CD4-positive, alpha-beta T cell treated with Interleukin-15 for 1 hour (primary cell): ENCODE data around the gene CNTNAP2.
A peak's percentile ranks its signal among the peaks of the same experiment; 100 is the strongest.
"Not testable (repeated sequence)": the region's sequence is repeated elsewhere in the genome, so short reads cannot be mapped to it uniquely, and the experiment has no call there.

Experiments used
- DNase-seq: peaks from one replicate; pipeline ENCODE4 v3.0.0-alpha.2; 2020

CNTNAP2 gene

DNA sequence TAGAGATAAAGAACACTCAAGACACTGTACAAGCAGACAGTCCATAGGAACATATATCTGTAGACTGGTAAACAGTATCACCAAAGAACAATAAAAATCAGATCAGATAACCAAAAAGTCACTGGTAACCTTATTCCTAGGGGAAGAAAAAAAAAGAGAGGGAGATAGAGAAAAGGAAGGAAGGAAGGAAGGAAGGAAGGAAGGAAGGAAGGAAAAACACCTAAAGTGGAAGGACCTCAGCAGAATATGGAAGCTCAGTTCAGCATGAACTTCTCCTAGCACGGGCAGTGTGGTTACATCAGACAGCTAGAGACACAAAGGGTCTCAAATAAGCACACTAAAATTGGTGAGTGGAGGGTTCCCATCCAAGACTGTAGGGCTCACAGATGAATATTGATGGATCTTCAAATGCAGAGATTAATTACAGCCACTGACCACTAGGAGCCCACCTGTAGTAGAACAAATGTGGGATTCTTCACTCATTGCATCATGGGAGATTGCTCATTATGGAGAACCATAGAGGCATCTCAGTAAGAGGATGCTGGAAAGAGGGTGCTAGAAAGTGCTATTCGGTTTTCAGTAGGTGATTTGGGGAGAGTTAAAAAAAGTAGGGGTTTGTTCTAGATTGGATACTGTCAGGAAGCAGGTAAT, 2180.5 kb downstream of the CNTNAP2 start:
- no peak for DNase-seq

DNA sequence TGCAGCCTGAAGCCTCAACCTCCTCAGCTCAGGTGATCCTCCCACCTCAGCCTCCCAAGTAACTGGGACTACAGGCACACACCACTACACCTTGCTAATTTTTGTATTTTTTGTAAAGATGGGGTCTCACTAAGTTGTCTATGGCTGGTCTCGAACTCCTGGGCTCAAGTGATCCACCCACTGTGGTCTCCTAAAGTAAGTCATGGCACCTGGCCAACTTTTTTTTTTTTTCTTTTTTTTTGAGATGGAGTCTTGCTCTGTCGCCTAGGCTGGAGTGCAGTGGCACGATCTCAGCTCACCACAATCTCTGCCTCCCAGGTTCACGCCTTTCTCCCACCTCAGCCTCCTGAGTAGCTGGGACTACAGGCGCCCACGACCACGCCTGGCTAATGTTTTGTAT, 2182.2 kb downstream of the CNTNAP2 start:
- DNase-seq = not testable (repeated sequence)

DNA sequence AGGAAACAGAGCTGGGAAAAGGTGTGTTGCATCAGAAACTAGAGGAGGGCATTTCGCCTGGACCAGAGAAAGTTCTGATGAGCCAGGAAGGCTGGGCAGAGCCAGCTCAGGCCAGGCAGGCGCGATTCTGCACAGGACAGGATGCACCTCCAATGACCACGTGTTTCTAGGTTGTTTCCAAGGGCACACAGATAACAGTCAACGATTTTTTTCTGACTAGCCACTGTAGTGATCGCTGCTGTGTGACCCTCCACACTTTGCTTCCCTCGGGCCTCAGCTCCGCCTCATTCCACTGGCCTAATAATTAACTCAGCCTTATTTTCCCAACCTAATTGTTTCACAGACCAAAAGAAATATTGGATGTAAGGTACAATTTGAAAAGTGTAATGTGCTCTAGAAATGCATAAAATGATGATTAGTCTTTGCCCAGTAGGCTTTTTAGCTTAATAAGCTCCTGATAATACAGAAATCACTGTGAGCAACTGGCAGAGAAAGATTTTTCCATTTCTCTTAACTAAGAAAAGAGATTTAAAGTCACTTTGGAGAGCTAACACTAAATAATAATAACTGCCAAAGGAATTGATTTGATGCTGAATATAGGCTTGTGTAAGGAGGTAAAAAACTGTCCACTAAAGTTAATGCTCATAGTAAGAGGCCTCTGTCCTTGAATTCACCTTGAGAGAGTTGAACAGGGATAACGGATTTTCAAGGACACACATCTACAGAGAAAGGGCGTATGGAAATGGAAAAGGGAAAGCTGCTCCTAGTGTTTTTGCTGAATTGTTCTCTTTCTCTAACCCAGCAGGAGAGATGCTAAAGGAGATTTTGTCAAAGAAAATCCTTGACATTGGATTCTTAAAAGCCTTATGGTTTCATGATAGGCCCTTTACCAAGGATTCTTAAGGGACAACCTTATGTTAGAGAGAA, 2183.0 kb downstream of the CNTNAP2 start:
- no peak for DNase-seq

DNA sequence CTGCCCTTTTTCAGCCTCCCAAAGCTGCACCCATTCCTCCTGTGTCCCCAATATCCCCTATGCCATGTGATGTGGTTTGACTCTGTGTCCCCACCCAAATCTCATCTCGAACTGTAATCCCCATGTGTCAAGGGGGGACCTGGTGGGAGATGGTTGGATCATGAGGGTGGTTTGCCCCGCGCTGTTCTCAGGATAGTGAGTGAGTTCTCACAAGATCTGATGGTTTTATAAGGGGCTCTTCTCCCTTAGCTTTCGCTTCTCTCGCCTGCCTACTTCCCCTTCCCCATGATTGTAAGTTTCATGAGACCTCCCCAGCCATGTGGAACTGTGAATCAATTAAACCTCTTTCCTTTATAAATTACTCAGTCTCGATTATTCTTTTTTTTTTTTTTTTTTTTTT, 2185.8 kb downstream of the CNTNAP2 start:
- not testable (repeated sequence) for DNase-seq

DNA sequence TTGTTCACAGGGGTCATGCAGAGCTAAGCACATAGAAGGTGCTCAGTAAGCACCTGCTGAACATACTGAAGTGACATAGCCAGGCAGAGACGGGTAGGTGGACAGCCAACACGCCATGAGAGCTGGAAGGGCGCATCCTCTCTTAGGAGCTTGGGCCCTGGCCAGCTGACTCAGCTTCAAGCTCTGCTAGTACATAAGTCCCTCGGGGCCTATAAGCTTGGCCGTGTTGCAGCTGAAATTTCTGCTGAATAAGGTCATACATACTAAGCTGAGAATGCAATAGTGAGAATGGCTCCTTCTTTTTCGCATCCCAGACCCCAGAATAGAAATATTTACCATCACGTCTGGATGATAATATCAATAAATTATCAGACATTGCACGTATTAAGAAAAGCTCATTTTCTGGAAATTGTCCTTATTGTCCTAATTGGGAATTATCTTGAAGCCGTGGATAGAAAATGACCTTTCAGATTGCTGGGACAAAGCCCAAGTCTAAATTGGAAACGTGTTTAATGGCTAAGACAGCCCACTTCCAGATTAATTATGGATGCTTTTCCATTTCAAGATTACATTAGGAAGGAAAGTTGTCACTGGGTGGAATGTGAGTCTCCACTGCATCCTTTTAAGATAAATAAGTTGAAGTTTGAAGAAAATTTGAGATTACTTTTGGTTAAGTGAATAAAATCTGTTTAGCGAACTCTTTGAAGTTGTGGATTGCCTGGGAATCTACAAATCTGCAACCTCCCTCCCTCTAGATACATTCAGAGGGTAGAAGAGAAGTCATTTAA, 2186.9 kb downstream of the CNTNAP2 start:
- DNase-seq = no peak

DNA sequence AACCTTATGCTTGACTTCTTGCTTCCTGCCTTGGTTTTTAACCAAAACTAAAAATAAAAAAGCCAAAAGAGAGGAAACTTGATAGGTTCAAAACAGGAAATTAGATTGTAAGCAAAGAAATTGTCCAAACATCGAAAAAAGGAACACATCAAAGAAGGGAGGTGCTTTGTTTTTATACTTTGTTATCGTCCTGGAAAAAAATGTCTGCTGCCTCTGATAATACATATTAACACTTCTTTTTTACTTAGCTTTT, 2187.4 kb downstream of the CNTNAP2 start:
- no peak for DNase-seq

GRCh38 chr7:148304456-148304855, 2187.9 kb downstream of the CNTNAP2 start:
- DNase-seq = peak; percentile 28

- DNase-seq = peak; percentile 37
Measured at GRCh38 chr7:148306759-148307158, 2190.2 kb downstream of the CNTNAP2 start.

DNA sequence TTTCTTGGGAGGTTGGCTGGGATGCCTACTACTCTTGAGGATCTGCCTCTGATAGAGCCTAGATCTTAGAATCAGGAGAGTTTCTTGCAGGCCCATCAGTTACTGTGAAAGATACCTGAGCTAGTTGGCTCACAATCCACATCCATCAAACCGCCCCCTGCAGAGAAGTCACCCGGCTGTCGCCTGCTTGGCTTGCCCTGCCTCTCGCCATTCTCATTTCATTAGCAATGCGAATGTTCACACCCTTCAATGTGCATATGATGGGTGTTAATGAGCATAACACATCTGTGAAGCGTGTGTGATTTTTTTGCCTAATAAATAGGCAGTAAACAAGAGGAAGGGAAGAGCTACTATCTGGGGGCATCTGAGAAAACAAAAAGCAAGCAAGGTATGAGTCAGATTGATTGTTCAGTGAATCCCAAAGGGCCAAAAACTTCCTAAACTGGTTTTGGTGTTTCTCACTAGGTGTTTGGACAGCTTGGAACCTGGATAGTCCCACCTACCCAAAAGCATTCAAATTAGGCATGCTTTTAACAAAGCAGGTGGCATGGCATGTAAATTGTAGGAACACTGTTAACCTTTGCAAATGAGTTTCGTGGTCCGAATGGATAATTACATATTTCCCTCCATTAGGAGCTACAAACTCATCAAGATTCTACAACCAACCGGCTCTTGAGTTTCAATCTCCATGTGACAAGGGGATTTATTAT, 2201.7 kb downstream of the CNTNAP2 start:
- DNase-seq = no peak

DNA sequence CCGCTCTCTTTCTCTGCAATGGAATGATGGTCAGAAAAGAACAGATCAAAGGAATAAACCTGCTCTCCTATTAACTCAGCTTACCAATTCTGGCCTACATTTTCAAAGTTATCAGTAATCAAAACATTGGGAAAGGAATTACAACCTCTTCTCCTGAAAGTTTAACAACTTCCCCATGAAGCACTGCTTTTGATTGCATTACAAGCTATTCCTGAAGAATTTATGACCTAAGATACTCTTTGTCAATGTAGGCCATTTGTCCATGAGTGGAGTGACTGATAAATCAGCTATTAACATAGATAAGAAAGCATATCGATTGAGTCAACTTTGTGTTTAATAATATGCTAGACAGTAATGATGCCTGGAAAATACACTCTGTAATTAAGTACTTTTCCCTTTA, 2202.2 kb downstream of the CNTNAP2 start:
- no peak for DNase-seq

DNA sequence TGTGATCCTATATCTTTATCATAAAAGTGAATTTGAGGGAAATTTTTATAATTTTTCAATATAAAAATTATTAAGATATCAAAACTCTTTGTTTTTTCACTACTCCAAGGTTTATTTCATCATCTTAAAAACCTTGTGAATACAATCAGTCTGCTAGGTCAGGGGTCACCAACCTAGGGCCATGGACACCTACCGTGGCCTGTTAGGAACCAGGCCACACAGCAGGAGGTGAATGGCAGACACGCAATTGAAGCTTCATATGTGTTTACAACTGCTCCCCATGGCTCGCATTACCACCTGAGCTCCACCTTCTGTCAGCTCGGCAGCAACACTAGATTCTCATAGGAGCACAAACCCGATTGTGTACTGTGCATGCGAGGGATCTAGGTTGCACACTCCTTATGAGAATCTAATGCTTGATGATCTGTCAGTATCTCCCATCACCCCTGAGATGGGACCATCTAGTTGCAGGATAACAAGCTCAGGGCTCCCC, 2202.8 kb downstream of the CNTNAP2 start:
- DNase-seq = no peak

DNA sequence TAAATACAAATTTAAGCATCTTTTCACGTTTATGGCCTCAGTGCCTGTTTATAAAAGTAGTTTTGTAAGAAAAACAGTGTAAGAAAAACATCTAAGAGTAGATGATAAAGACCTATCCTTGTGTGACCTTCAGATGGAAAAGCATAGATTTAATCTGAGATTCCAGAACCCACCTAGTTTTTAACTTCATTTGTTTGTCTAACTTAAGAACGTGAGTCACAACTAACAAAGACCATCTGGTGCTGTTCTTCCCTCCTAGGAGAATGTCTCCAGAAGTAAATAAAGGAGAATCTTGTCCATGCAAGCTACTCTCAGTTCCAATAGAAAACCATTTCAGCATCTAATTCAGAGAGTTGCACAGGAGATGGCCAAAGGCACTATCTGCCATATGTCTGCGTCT, 2208.6 kb downstream of the CNTNAP2 start:
- no peak for DNase-seq

- DNase-seq = no peak
Measured at GRCh38 chr7:148327379-148327778, 2210.8 kb downstream of the CNTNAP2 start.

GRCh38 chr7:148328906-148329305, 2212.3 kb downstream of the CNTNAP2 start:
- DNase-seq = no peak

DNA sequence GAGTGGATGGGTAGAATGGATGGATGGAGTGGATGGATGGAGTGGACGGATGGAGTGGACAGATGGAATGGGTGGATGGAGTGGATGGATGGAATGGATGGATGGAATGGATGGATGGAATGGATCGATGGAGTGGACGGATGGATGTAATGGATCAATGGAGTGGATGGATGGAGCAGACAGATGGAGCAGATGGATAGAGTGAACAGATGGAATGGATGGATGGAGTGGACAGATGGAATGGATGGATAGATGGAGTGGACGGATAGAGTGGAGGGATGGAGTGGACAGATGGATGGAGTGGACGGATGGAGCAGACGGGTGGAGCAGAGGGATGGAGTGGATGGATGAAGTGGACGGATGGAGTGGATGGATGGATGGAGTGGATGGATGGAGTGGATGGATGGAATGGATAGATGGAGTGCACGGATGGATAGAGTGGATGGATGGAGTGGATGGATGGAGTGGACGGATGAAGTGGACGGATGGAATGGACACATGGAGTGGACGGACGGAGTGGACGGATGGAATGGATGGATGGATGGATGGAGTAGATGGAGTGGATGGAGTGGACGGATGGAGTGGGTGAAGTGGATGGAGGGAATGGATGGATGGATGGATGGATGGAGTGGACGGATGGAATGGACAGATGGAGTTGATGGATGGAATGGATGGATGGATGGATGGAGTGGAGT, 2213.7 kb downstream of the CNTNAP2 start:
- DNase-seq = no peak

- no peak for DNase-seq
Measured at GRCh38 chr7:148330822-148331221, 2214.2 kb downstream of the CNTNAP2 start.

DNA sequence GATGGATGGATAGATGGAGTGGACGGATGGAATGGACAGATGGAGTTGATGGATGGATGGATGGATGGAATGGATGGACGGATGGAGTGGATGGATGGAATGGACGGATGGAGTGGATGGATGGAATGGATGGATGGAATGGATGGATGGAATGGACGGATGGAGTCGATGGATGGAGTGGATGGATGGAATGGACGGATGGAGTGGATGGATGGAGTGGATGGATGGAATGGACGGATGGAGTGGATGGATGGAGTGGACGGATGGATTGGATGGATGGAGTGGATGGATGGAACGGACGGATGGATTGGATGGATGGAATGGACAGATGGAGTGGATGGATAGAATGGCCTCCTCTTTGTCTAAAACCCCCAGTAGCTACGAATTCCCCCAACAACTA, 2214.9 kb downstream of the CNTNAP2 start:
- DNase-seq = not testable (repeated sequence)

GRCh38 chr7:148332191-148333186, 2215.9 kb downstream of the CNTNAP2 start:
- DNase-seq = no peak

GRCh38 chr7:148334441-148334956, 2217.9 kb downstream of the CNTNAP2 start:
- no peak for DNase-seq

- DNase-seq = no peak
Measured at GRCh38 chr7:148334959-148335577, 2218.5 kb downstream of the CNTNAP2 start.
